K562 (cell line): Measurements from ENCODE around the gene KIF3A. TPM values are rescaled to one million over a fixed set of nuclear protein-coding genes. Genes with fewer than 3 reads are reported as not detected.

ENCODE experiments used
- ARID3B ChIP-seq: fragments of 250-450 bp; sonication (Bioruptor Pico); IDR thresholded peaks from 2 replicates; pipeline ENCODE4 v1.4.0; 2020; ENCODE audit warnings: borderline replicate concordance
- ATF4 ChIP-seq: fragments of 450-650 bp; formaldehyde crosslinking; IDR thresholded peaks from 2 replicates; pipeline ENCODE4 v1.4.0; 2022; ENCODE audit warnings: mild to moderate bottlenecking, moderate library complexity
- BCOR ChIP-seq: fragments of 450-650 bp; IDR thresholded peaks from 2 replicates; pipeline ENCODE4 v1.6.1; 2016
- ELF2 ChIP-seq: fragments of 250-450 bp; sonication (Bioruptor Pico); IDR thresholded peaks from 2 replicates; pipeline ENCODE4 v1.5.0; 2021; ENCODE audit warnings: mild to moderate bottlenecking
- ESRRA ChIP-seq: fragments of 450-650 bp; IDR thresholded peaks from 2 replicates; pipeline ENCODE4 v1.6.1; 2014; ENCODE audit warnings: low read depth, mild to moderate bottlenecking, moderate library complexity, borderline replicate concordance
- GATAD2B ChIP-seq: fragments of 450-650 bp; IDR thresholded peaks from 2 replicates; pipeline ENCODE4 v1.6.1; 2017; ENCODE audit warnings: mild to moderate bottlenecking, borderline replicate concordance
- MLX ChIP-seq, 2 experiments: fragments of 450-650 bp in 1 of 2; sonication (generic) in 1 of 2; formaldehyde crosslinking; conservative IDR thresholded peaks; 2 replicates each; pipeline versions ENCODE4 v1.4.0 to v1.8.1; 2020 to 2022; ENCODE audit warnings: mild to moderate bottlenecking in 1 of 2, missing genetic modification reagents in 1 of 2
- PHB ChIP-seq: fragments of 250-450 bp; sonication (Bioruptor Pico); IDR thresholded peaks from 2 replicates; pipeline ENCODE4 v1.5.0; 2021
- SMAD3 ChIP-seq: fragments of 450-650 bp; formaldehyde crosslinking; conservative IDR thresholded peaks from 2 replicates; pipeline ENCODE4 v1.4.0; 2020; ENCODE audit warnings: mild to moderate bottlenecking
- SMARCA4 ChIP-seq: fragments of 450-650 bp; IDR thresholded peaks from 2 replicates; pipeline ENCODE4 v1.6.1; 2016
- SRSF1 ChIP-seq: fragments of 200-400 bp; formaldehyde crosslinking; IDR thresholded peaks from 2 replicates; pipeline ENCODE4 v1.6.1; 2017; ENCODE audit warnings: mild to moderate bottlenecking, low read depth, low read length, moderate library complexity
- TFAM ChIP-seq: fragments of 250-450 bp; sonication (Bioruptor Pico); conservative IDR thresholded peaks from 2 replicates; pipeline ENCODE4 v1.5.0; 2021; ENCODE audit warnings: mild to moderate bottlenecking, moderate library complexity
- TRIM25 ChIP-seq: fragments of 450-650 bp; IDR thresholded peaks from 2 replicates; pipeline ENCODE4 v1.7.0; 2016; ENCODE audit warnings: borderline replicate concordance
- ZNF143 ChIP-seq: sonication (generic); formaldehyde crosslinking; IDR thresholded peaks from 2 replicates; pipeline ENCODE4 v1.9.0; 2022; ENCODE audit warnings: mild to moderate bottlenecking, missing genetic modification reagents
- ZNF217 ChIP-seq: sonication (generic); formaldehyde crosslinking; IDR thresholded peaks from 2 replicates; pipeline ENCODE4 v1.8.0; 2022; ENCODE audit warnings: mild to moderate bottlenecking, missing genetic modification reagents
- polyA plus RNA-seq, 8 experiments: library from polyadenylated mRNA; depleted of rRNA in 4 of 8; stranded (reverse) in 5 of 8; unstranded in 3 of 8; fragments of >200 nt; fragmentation: Nextera tagmentation in 2 of 8; fragmentation: Illumina TruSeq in 1 of 8; extraction: Ambion mirVana in 2 of 8; extraction: Trizol in 1 of 8; gene quantifications; 2 replicates each; pipeline versions ENCODE4 v1.2.1 to v1.2.3, GENCODE V29; 2011 to 2014; ENCODE audit warnings: inconsistent platforms in 1 of 8, missing spikeins in 1 of 8
- total RNA-seq, 7 experiments: library from RNA; depleted of rRNA in 6 of 7; stranded (reverse); fragments of >200 nt in 6 of 7; fragmentation: Illumina TruSeq in 2 of 7; extraction: Trizol in 2 of 7; gene quantifications; 2 replicates each; pipeline versions ENCODE4 v1.2.1 to v1.2.3, GENCODE V29; 2011 to 2021; ENCODE audit warnings: low replicate concordance in 1 of 7
- TF ChIP-seq, protein P1 (sequence below): sonication (generic); formaldehyde crosslinking; IDR thresholded peaks from 2 replicates; pipeline ENCODE4 v1.8.1; 2022; ENCODE audit warnings: missing genetic modification reagents
- TF ChIP-seq, protein P2 (sequence below), 2 experiments: fragments of 150-350 bp in 1 of 2; IDR thresholded peaks; 2 replicates each; pipeline ENCODE4 v1.6.1; 2012 to 2016; ENCODE audit warnings: low read depth in 2 of 2, low read length in 2 of 2, mild to moderate bottlenecking in 1 of 2, moderate library complexity in 1 of 2

The KIF3A gene
- total and polyA plus RNA-seq, 9 of the 15 experiments (the other 6 are each of a cell fraction or from before 2014, with no cell fraction given), result 1.5 to 7.8 (median 6.0) TPM

DNA sequence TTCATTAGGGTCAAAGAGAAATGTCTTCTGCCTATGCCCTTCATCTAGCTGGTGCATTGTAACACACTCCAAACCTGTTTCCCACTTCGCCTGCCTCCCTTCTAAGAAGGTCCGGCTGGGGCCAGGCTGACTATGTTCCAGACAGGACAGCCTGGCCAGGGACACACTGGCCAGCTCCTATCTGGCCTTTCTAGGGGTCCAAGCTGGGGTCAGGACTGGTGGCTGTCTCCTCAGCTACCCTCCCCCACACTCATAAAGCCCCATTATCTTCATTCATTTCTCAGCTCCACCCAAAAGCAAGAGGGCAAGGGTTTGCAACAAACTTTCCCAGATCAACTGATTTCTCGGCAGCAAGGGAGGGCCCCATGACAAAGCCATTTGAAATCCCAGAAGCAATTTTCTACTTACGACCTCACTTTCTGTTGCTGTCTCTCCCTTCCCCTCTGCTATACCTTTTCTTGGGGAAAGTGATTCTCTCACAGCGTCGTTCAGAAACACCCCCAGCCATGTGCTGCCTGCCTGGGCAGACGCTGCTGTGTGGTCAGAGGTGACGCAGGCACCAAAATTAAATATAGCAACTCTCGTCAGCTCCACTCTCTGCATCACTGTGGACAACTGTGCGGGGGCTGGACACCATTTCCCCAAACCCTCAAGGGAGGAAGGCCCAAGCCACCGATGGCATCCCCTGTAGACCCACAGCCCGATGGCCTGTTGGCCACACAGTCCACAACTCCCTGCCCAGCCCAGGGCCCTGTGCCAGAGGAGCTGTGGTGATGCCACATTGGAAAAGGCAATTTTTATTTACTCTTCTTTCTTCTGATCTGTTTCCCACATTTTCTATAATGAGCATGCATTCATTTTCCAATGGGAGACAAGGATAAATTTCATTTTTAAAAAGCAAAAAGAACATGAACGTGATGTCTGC lies 73.3 kb downstream of the KIF3A start (continued):
- TF ChIP-seq ZNF143, result no peak
- no peak for TF ChIP-seq ESRRA
- no peak for TF ChIP-seq TFAM (CRISPR knock-in tag)
- TF ChIP-seq, protein P1, sequence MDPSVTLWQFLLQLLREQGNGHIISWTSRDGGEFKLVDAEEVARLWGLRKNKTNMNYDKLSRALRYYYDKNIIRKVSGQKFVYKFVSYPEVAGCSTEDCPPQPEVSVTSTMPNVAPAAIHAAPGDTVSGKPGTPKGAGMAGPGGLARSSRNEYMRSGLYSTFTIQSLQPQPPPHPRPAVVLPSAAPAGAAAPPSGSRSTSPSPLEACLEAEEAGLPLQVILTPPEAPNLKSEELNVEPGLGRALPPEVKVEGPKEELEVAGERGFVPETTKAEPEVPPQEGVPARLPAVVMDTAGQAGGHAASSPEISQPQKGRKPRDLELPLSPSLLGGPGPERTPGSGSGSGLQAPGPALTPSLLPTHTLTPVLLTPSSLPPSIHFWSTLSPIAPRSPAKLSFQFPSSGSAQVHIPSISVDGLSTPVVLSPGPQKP (CRISPR knock-in tag), result no peak
- TF ChIP-seq GATAD2B, result no peak
- TF ChIP-seq ELF2 (CRISPR knock-in tag), result no peak
- peak; percentile 46 for TF ChIP-seq SMARCA4
- no peak for TF ChIP-seq SRSF1
- no peak for TF ChIP-seq ZNF217 (CRISPR knock-in tag)
- TF ChIP-seq TRIM25, result no peak
- TF ChIP-seq BCOR, result no peak
- TF ChIP-seq, protein P2, sequence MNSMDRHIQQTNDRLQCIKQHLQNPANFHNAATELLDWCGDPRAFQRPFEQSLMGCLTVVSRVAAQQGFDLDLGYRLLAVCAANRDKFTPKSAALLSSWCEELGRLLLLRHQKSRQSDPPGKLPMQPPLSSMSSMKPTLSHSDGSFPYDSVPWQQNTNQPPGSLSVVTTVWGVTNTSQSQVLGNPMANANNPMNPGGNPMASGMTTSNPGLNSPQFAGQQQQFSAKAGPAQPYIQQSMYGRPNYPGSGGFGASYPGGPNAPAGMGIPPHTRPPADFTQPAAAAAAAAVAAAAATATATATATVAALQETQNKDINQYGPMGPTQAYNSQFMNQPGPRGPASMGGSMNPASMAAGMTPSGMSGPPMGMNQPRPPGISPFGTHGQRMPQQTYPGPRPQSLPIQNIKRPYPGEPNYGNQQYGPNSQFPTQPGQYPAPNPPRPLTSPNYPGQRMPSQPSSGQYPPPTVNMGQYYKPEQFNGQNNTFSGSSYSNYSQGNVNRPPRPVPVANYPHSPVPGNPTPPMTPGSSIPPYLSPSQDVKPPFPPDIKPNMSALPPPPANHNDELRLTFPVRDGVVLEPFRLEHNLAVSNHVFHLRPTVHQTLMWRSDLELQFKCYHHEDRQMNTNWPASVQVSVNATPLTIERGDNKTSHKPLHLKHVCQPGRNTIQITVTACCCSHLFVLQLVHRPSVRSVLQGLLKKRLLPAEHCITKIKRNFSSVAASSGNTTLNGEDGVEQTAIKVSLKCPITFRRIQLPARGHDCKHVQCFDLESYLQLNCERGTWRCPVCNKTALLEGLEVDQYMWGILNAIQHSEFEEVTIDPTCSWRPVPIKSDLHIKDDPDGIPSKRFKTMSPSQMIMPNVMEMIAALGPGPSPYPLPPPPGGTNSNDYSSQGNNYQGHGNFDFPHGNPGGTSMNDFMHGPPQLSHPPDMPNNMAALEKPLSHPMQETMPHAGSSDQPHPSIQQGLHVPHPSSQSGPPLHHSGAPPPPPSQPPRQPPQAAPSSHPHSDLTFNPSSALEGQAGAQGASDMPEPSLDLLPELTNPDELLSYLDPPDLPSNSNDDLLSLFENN (IDR thresholded peaks at IDR 0.05; ENCODE audit: low read depth in 2 of 2, low read length in 2 of 2), result 0 out of 4 replicates have a peak, but pooled peaks of 1 of the 2 experiments have one; percentile 25
- 0 out of 2 replicates have a peak, but pooled peaks have one; percentile 42 for TF ChIP-seq SMAD3 (CRISPR knock-in tag)
- no peak for TF ChIP-seq PHB
- peak; percentile 84; the same call in 1 of the 2 replicates for TF ChIP-seq ARID3B (CRISPR knock-in tag)
- TF ChIP-seq ATF4 (CRISPR knock-in tag), result peak; percentile 42; the same call in 1 of the 2 replicates
- TF ChIP-seq MLX (CRISPR knock-in tag; conservative IDR thresholded peaks at IDR 0.05), result no peak
